Measurements from ENCODE around the gene CMTM3. TPM values are rescaled to one million over a fixed set of nuclear protein-coding genes. Genes with fewer than 3 reads are reported as not detected.

The CMTM3 gene
- polyA plus RNA-seq, 1 experiment: 33.5 TPM

- Histone ChIP-seq H3K9me3 (ENCODE audit: control insufficient read depth, insufficient read depth, low read length) (peaks cover 4% of the 10 kb centered on the region; the same call in 1 of the 2 replicates), H3K27ac (ENCODE audit: low read depth, low read length) (peak overlapping the region; percentile 57), H3K27me3 (ENCODE audit: control insufficient read depth, insufficient read depth, low read length) (no peaks in the 10 kb centered on the region), H3K4me3 (ENCODE audit: low read depth, low read length) (no peak overlapping the region)
- POLR2A ChIA-PET: no interaction called here
- no peak for DNase-seq (ENCODE audit: low read depth, low spot score)
- TF ChIP-seq CTCF (IDR thresholded peaks at IDR 0.05; ENCODE audit: low read depth, low read length): no peak
- CTCF ChIA-PET: interaction anchor here (4.5 kb wide), 1 partner anchor 7 kb away, joined by 47 read pairs; no protein-coding TSS in a partner anchor
Measured at GRCh38 chr16:66616169-66616568, 11.7 kb downstream of the CMTM3 start.

- H3K9me3 ChIP-seq (ENCODE audit: control insufficient read depth, insufficient read depth, low read length): peaks cover 4% of the 10 kb centered on the region; the same call in 1 of the 2 replicates
- H3K27ac ChIP-seq (ENCODE audit: low read depth, low read length): peak overlapping the region; percentile 57
- CTCF ChIA-PET: interaction anchor here (1.0 to 5.1 kb wide), 3 partner anchors 8 to 251 kb away, joined by 3 to 47 read pairs (median 33); no protein-coding TSS in a partner anchor
- no peak for DNase-seq (ENCODE audit: low read depth, low spot score)
- no peak overlapping the region for H3K4me3 ChIP-seq (ENCODE audit: low read depth, low read length)
- no peak for TF ChIP-seq CTCF (IDR thresholded peaks at IDR 0.05; ENCODE audit: low read depth, low read length)
- POLR2A ChIA-PET: no interaction called here
- H3K27me3 ChIP-seq (ENCODE audit: control insufficient read depth, insufficient read depth, low read length): no peaks in the 10 kb centered on the region
Measured at GRCh38 chr16:66616592-66616991, 12.1 kb downstream of the CMTM3 start.

GRCh38 chr16:66617010-66617434 lies 12.5 kb downstream of the CMTM3 start:
- POLR2A ChIA-PET: interaction anchor here (1.8 kb wide), 1 partner anchor 45 kb away, joined by 5 read pairs; no protein-coding TSS in a partner anchor
- CTCF ChIA-PET: interaction anchor here (0.9 to 5.1 kb wide), 5 partner anchors 8 to 251 kb away, joined by 3 to 47 read pairs (median 3); partner anchors contain the start of gene NAE1
- no peak for DNase-seq (ENCODE audit: low read depth, low spot score)
- Histone ChIP-seq H3K27me3 (ENCODE audit: control insufficient read depth, insufficient read depth, low read length) (no peaks in the 10 kb centered on the region), H3K9me3 (ENCODE audit: control insufficient read depth, insufficient read depth, low read length) (peaks cover 4% of the 10 kb centered on the region; the same call in 1 of the 2 replicates), H3K27ac (ENCODE audit: low read depth, low read length) (peak overlapping the region; percentile 57), H3K4me3 (ENCODE audit: low read depth, low read length) (no peak overlapping the region)
- TF ChIP-seq CTCF (IDR thresholded peaks at IDR 0.05; ENCODE audit: low read depth, low read length): no peak

- POLR2A ChIA-PET: interaction anchor here (1.2 to 1.8 kb wide), 2 partner anchors 9 to 44 kb away, joined by 3 to 5 read pairs; no protein-coding TSS in a partner anchor
- H3K27ac ChIP-seq (ENCODE audit: low read depth, low read length): no peak overlapping the region
- no peak for DNase-seq (ENCODE audit: low read depth, low spot score)
- no peaks in the 10 kb centered on the region; the same call in 1 of the 2 replicates for H3K9me3 ChIP-seq (ENCODE audit: control insufficient read depth, insufficient read depth, low read length)
- CTCF ChIA-PET: interaction anchor here (0.9 to 5.1 kb wide), 5 partner anchors 9 to 213 kb away, joined by 3 to 47 read pairs (median 3); partner anchors contain the start of gene NAE1
- H3K4me3 ChIP-seq (ENCODE audit: low read depth, low read length): no peak overlapping the region
- no peaks in the 10 kb centered on the region for H3K27me3 ChIP-seq (ENCODE audit: control insufficient read depth, insufficient read depth, low read length)
- no peak for TF ChIP-seq CTCF (IDR thresholded peaks at IDR 0.05; ENCODE audit: low read depth, low read length)
Measured at GRCh38 chr16:66617728-66618127, 13.2 kb downstream of the CMTM3 start.

All from AG04450 (cell line).